ENCODE measurements around the gene SPDYC. TPM values are rescaled to one million over a fixed set of nuclear protein-coding genes. Genes with fewer than 3 reads are reported as not detected.
A peak's percentile ranks its signal among the peaks of the same experiment; 100 is the strongest.
"Not testable (repeated sequence)": the region's sequence is repeated elsewhere in the genome, so short reads cannot be mapped to it uniquely, and the experiment has no call there.

SPDYC gene
- total RNA-seq, 1 donor from 2014 or later: not detected

GRCh38 chr11:65134240-65134951 is 35.6 kb upstream of the SPDYC start, which contains the start of gene SYVN1:
Gene SYVN1 (minus strand): TSS chr11:65134519. CDS start chr11:65133601, 918 bp downstream.
- peak; percentile 93 for DNase-seq (ENCODE audit: low read depth)

GRCh38 chr11:65134952-65135632 is 34.9 kb upstream of the SPDYC start:
- peak; percentile 97 for DNase-seq (ENCODE audit: low read depth)

GRCh38 chr11:65135633-65136145 is 34.3 kb upstream of the SPDYC start:
- no peak for DNase-seq (ENCODE audit: low read depth)

- DNase-seq (ENCODE audit: low read depth): no peak
These were observed 33.4 kb upstream of the SPDYC start for GRCh38 chr11:65136515-65137096.

- no peak for DNase-seq (ENCODE audit: low read depth)
These were observed 28.0 kb upstream of the SPDYC start for GRCh38 chr11:65141896-65142494.

GRCh38 chr11:65147352-65148075 is 22.5 kb upstream of the SPDYC start:
- DNase-seq (ENCODE audit: low read depth): no peak

- no peak for DNase-seq (ENCODE audit: low read depth)
These were observed 21.4 kb upstream of the SPDYC start for GRCh38 chr11:65148657-65149056.

GRCh38 chr11:65150131-65150508 is 19.9 kb upstream of the SPDYC start:
- not testable (repeated sequence) for DNase-seq (ENCODE audit: low read depth)

- DNase-seq (ENCODE audit: low read depth): peak; percentile 99
These were observed 19.3 kb upstream of the SPDYC start for GRCh38 chr11:65150509-65151299.

GRCh38 chr11:65151331-65151899 is 18.6 kb upstream of the SPDYC start:
- DNase-seq (ENCODE audit: low read depth): no peak

- DNase-seq (ENCODE audit: low read depth): no peak
These were observed 17.9 kb upstream of the SPDYC start for GRCh38 chr11:65152122-65152521.

- DNase-seq (ENCODE audit: low read depth): no peak
These were observed 13.8 kb upstream of the SPDYC start for GRCh38 chr11:65156256-65156655.

- no peak for DNase-seq (ENCODE audit: low read depth)
These were observed 13.1 kb upstream of the SPDYC start for GRCh38 chr11:65156926-65157325.

- DNase-seq (ENCODE audit: low read depth): no peak
These were observed 12.7 kb upstream of the SPDYC start for GRCh38 chr11:65157336-65157735.

GRCh38 chr11:65159012-65159411 is 11.0 kb upstream of the SPDYC start:
- no peak for DNase-seq (ENCODE audit: low read depth)

GRCh38 chr11:65160643-65161042 is 9.4 kb upstream of the SPDYC start:
- no peak for DNase-seq (ENCODE audit: low read depth)

- DNase-seq (ENCODE audit: low read depth): no peak
These were observed 6.3 kb upstream of the SPDYC start for GRCh38 chr11:65163684-65164083.

- no peak for DNase-seq (ENCODE audit: low read depth)
These were observed 4.4 kb upstream of the SPDYC start for GRCh38 chr11:65165410-65166317.

GRCh38 chr11:65166893-65167292 is 3.1 kb upstream of the SPDYC start:
- DNase-seq (ENCODE audit: low read depth): no peak
